ENCODE measurements around the gene MYOCD.

MYOCD gene

DNA sequence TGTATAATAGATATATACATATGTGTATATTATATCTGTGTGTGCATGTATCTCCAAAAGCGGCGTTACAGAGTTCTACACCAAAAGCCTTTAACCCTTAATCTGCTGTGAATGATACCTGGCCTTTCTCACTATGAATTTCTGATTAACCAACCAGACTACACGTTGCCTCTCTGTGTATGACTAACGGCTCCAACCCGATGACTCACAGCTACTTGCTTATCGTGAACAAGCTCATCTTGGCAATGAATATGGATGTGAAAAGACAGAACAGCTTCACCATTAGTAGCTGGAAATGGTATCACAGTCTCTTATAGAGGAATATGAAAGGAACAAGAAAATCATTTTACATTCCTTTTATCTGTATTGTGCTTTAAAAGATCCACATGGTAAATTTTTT is 99.9 kb downstream of the MYOCD start:
- no peak for DNase-seq

DNA sequence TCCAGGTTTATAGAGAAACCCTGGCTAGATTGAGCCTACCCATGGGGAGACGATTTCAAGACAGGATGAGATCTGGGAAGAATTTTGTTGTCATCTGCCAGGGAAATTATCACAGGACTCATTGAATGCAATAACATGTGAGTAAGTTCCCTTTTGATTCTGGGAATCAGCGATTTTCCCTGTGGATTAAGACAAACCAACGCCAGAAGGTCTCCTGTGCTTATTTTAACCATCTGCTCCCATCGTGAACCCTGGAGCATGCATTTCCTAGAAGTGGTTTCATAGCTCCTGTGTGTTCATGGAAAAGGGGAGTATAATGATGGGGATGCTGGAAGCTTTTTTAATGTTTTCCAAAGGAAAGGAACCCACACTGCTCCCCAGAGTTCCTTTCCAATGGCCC is 102.6 kb downstream of the MYOCD start:
- no peak for DNase-seq

DNA sequence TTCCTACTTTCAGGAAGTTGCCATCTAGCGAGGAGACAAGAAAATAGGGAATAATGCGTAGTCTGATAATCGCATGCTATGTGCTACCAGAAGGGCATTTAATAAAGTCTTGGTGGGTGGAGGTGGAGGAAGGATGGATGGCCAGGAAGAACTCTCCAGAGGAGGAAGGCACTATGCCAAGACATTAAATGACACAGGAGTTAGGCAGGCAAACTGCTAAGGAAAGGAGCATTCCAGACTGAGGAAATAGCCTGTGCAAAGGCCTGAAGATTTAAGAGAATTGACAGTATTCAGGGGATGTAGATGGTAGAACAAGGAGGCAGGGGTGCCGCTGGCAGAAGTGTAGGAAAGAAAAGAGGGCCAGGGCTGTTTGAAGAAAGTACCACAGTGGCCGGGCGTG is 104.3 kb downstream of the MYOCD start:
- DNase-seq: no peak

DNA sequence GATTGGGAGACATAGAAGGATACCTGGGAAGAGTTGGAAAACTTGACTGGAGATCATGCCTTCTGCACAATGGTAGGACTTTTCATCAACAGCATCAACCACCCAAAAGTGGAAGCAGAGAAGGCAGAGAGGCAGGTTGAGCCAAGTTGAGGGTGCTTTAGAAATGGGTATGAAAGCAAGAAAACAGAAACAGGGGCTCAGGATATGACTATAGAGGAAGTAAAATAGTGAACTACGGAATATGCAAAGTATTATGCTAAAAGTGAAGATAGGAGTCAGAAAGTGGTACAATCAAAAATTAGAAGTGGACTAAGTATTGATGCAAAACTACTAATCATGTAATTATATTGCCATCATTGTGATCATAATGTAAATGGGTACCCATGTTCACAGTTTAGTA is 107.5 kb downstream of the MYOCD start:
- DNase-seq: no peak

DNA sequence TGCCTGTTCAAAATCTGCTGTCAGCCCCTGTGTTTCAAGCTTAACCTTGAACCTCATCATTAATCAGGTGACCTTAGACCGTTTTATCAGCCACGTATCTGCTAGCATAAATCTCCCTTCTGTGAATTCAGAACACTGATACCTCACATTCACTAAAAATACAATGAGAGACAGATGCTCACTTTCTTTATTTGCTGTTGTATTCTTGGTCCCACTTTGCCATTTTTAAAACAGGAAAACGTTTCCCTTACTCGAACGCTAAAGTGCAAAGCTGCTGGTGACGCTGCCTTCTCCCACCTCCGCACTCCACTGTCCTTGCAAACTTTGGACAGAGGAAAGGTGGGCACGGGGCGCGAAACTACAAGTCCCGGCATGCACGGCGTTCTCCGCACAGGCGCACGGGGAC is 123.4 kb downstream of the MYOCD start:
- DNase-seq: peak; percentile 76

DNA sequence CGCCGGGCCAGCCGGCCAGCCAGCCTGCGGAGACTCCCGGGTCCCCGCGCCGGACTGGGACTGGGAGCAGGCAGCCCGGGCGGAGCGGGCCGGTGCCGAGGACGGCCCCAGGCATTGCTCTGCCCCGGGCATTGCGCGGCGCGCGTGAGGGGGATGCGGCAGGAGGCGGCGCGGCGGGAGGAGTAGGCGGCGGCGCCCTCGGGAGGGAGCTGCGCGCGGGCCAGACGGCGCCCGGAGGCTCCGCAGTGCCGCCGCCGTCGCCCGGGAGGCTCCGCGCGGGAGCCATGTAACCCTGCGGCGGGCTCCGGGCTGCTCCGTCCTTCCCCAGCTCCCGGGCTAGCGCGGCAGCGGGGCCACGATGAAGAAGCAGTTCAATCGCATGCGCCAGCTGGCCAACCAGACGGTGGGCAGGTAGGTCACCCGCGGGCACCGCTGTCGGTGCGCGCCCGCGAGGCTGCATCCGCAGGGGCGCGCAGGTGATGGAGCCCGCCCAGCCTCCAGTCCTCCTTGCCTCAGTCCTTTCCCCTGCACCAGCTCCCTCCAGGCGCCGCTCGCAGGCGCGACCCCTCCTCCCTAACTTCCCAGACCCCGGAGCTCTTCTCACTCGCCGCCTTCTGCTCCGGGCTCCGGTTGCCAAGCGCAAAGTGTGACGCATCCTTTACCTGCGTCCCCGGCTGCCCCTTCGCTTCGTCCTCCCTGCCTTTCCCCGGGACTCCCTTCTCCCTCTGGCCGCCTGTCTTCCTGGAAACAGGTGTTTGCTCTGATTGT is 124.0 kb downstream of the MYOCD start, which contains the start of gene ARHGAP44:
ARHGAP44 (plus strand) TSS at position 18 of the 768 bp plus-strand sequence; CDS start at position 359, 341 bp downstream.
- no peak for DNase-seq

DNA sequence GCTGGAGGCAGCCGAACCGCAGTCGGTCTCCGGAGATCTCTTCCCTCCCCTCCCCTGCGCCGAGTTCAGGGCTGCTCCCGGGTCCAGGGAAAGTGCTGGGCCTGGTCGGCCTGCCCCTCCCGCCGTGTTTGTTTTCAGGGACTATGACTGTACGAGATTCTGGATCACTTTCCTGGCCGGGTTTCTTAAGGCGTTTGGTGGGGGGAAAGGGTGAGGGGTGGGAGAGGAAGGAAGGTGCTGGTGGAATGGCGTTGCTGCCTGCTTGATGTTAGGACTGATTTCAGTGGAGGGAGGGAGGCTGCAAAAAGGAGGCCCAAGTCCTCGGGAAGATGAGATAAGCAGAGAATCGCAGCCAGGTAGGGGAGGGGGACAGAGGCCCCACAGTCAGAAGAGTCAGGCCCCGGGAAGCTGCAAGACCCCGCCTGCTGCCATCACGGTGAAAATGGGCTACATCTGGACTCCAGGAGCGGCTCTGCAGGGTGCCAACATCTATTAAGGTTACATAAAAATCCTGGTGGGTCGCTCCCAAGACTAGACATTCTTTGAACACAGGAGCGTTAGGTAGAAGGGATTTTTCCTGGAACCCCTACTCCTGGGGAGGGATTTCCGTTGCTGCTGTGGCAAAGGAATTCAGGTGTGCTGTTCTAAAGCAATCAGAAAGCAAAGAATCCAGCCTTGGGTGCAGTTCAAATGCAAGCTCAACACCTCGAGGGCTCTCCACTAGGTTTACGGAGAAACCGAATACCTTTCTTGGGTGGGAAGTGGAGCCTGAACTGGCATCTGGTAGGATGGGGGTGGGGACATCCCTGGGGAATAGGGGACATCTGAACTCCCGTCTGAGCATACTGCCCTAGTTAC is 124.8 kb downstream of the MYOCD start:
- no peak for DNase-seq

DNA sequence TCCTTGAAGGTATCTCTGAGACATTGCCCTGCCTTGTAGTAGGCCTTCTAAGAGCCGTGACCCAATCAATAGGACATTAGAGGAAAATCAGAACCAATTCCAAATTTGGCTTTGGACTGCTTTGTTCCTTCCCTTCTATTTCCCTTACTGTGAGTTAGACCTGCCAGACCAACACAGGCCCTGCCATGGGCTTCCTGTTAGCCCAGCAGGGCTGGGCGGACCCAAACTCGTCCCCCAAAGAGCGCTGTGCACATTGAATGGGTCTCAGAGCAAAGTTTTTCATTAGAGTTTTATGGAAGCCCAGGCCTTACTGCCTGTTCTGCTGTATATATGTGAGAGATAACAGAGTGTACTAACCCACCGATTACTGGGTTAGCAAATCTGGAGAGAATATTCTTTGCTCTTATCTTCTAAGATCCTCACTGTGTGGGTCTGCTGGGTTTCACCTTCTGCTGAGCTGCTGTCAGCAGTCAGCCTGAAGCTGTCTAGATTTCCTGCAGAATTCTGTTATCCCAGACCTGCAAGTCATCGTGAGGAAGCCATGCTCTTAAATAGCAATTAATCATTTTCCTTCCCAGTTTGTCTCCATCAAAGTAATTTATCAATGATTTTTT is 129.3 kb downstream of the MYOCD start:
- DNase-seq: no peak

DNA sequence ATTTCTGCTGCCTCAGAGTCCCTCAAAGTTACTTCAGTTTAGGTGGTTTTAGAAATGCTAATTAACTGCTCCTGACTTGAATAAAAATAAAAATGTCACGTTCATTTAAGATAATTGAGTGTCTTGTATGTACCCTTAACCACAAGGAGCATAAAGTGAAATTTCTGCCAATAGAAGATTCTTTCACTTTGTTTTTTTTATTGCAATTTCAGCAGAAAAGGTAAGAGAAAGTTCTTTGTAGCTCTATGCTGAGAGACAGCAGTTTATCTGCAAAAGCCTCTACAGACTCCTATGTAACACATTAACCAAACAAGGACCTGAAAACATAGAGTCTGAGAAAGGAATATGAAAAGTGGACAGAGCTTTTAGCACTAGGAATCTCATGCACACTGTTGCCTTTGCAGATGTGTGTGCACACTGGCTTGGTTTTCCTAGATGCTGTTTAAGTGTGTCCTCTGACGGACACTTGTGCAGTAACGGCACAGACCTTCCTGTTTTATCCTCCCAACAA is 135.2 kb downstream of the MYOCD start:
- no peak for DNase-seq

DNA sequence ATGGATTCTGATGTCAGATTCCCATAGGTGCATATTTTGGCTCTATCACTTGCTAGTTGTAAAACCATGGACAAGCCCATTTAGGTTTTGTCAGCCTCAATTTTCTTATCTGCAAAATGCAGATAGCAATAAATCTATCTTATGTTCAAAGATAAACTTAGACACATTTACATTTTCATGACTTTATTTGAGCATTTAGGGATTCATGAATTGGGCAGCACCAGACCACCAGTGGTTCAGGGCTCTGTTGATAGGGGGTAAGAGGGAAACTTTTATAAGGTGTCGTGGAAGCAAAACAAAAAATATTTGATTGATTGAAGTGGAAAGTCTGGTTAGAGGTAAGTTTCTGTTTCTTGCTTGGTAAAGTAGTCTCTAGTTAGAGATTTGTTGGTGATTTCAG is 140.9 kb downstream of the MYOCD start:
- DNase-seq: no peak

DNA sequence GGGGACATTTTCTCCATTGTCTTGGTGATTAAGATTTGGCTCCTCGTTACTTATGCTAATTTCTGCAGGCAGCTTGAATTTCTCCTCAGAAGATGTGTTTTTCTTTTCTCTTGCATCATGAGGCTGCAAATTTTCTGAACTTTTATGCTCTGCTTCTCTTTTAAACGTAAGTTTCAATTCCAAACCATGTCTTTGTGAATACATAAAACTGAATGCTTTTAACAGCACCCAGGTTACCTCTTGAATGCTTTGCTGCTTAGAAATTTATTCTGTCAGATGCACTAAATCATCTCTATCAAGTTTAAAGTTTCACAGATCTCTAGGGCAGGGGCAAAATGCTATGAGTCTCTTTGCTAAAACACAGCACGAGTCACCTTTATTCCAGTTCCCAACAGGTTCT is 143.0 kb downstream of the MYOCD start:
- DNase-seq: no peak

DNA sequence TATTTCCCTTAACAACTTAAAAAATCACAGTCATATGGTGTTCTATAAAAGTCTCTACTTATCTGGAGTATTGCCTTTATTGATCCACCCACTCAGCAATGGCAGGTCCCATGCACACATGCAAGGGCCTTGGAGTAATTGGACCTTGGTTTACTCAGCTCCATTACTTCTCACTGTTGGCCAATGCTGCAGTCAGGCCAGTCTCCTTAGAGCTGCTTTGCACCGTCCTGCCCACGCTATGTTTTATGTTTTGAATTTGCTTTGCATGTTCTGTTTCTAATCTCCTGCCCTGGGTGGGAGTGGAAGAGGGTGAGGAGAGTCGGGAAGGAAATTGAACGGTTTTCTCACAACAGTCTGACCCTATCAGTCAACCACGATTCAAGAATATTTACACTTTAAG is 147.2 kb downstream of the MYOCD start:
- no peak for DNase-seq

DNA sequence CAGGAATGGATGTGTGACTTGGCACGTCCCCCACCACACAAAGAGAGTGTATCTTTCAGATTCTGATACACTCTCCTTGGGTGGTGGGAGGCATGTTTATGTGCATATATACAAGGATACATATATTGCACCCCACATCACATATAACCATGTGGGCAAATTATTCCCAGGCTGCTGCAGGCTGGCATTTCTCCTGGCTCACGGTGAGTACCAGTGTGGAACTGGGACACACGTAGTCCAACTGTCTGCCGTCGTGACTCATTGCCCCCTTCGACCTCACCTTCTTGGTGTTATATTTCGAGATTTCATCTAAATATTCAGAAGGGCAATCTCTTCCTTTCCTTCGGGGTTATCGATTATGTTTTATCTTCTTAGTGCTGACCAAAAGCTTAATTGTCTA is 148.0 kb downstream of the MYOCD start:
- DNase-seq: no peak

DNA sequence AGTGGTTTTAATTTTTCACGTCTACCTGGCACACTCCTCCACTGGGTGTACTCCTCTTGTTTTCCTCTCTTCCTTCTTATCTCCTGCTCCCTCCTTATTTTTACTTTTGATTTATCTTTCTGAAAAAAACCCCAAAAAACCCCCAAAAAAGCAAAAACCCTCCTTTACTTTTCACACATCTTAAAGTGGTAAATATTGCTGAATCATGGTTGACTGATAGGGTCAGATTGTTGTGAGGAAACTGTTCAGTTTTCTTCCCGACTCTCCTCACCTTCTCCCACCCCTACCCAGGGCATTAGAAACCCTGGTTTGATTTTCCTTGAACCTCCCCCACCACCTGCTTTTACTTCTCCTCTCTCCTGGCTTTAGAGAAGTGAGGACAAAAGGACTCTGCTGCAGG is 149.0 kb downstream of the MYOCD start:
- no peak for DNase-seq

DNA sequence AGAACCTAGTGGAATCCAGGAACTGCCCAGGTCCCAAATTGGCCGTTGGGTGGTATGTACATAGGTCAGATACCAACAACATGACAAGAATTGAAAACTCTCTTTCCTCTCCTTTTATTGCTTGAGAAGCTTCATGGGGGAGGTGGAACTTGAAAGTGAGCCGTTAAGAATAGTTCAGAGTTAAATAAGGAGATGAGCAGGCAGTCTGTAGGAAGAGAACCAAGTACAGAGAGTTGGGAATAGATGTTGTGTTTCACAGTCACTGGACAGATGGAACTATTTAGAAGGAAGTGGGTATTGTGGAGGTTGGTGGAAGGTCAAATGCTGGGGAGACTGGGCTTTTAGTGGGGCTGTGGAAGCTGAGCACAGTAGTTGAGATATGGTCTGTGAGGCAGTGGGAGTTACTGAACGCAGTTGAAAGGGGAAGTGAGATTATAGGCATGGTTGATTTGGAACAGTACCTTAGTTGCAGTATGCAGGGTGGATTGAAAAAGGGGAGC is 150.0 kb downstream of the MYOCD start:
- DNase-seq: no peak

Data from left hindlimb (tissue), 1 donor.